Measurements from ENCODE around the gene PCCA. TPM values are rescaled to one million over a fixed set of nuclear protein-coding genes. Genes with fewer than 3 reads are reported as not detected.
"Not testable (repeated sequence)": the region's sequence is repeated elsewhere in the genome, so short reads cannot be mapped to it uniquely, and the experiment has no call there.

PCCA gene
- total and polyA plus RNA-seq, 4 donors = 45.1 to 378 (median 110) TPM

GRCh38 chr13:100130930-100131511 lies 42.1 kb downstream of the PCCA start:
- Histone ChIP-seq H3K9me3 (ENCODE audit: control insufficient read depth, insufficient read depth, low read length) (no peaks in the 10 kb centered on the region), H3K36me3 (ENCODE audit: control insufficient read depth, insufficient read depth, low read length) (no peaks in the 10 kb centered on the region), H3K27ac (ENCODE audit: low read depth, low read length) (no peak overlapping the region), H3K27me3 (ENCODE audit: control insufficient read depth, insufficient read depth, low read length) (no peaks in the 10 kb centered on the region), H3K4me3 (ENCODE audit: low read depth, low read length) (no peak overlapping the region), H3K4me1 (ENCODE audit: control insufficient read depth, insufficient read depth, low read length) (peaks cover 7% of the 10 kb centered on the region)
- WGBS (ENCODE audit: insufficient coverage) = 56% methylated on average over 2 of the region's 6 CpGs
- no peak for DNase-seq (ENCODE audit: low read depth in 4 of 6, low spot score in 6 of 6)

DNA sequence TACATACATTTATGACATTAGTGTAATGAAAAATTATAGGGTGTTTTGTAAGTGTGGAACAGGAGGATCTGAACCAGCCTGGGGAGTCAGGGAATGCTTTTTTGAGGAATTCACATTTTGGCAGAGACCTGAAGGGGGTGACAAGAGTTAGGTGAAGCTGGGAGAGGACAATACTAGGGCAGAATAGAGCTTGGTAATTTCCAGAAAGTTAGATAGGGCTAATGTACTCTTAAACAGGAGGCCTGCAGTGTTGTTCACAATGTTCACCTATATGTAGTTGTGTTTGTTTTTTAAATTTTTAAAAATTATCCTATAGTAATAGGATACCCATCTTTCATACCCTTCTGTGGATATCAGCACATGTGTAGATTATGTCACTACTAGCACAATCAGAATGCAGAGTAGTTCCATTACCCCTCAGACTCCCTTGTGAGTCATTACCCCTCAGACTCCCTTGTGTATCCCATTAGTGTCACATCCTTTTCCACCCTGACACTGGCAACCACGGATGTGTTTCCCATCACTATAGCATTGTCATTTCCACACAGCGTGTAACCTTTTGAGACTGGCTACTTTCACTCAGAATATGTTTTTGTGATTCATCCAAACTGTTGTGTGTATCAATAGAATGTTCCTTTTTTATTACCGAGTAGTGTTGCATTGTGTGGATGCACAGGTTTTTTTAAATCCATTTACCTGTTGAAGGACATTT lies 43.1 kb downstream of the PCCA start:
- Histone ChIP-seq H3K27ac (ENCODE audit: low read depth, low read length) (no peak overlapping the region), H3K4me3 (ENCODE audit: low read depth, low read length) (no peak overlapping the region), H3K36me3 (ENCODE audit: control insufficient read depth, insufficient read depth, low read length) (no peaks in the 10 kb centered on the region), H3K27me3 (ENCODE audit: control insufficient read depth, insufficient read depth, low read length) (no peaks in the 10 kb centered on the region), H3K4me1 (ENCODE audit: control insufficient read depth, insufficient read depth, low read length) (peaks cover 7% of the 10 kb centered on the region), H3K9me3 (ENCODE audit: control insufficient read depth, insufficient read depth, low read length) (no peaks in the 10 kb centered on the region)
- WGBS (ENCODE audit: insufficient coverage) = 90% methylated on average over 2 of the region's 3 CpGs
- DNase-seq (ENCODE audit: low read depth in 4 of 6, low spot score in 6 of 6) = no peak

- no CpG with 5 or more reads among the region's 1 CpG for WGBS (ENCODE audit: insufficient coverage)
- H3K4me3 ChIP-seq (ENCODE audit: low read depth, low read length) = no peak overlapping the region
- no peaks in the 10 kb centered on the region for H3K27me3 ChIP-seq (ENCODE audit: control insufficient read depth, insufficient read depth, low read length)
- H3K27ac ChIP-seq (ENCODE audit: low read depth, low read length) = no peak overlapping the region
- no peaks in the 10 kb centered on the region for H3K36me3 ChIP-seq (ENCODE audit: control insufficient read depth, insufficient read depth, low read length)
- no peak for DNase-seq (ENCODE audit: low read depth in 4 of 6, low spot score in 6 of 6)
- no peaks in the 10 kb centered on the region for H3K4me1 ChIP-seq (ENCODE audit: control insufficient read depth, insufficient read depth, low read length)
- H3K9me3 ChIP-seq (ENCODE audit: control insufficient read depth, insufficient read depth, low read length) = no peaks in the 10 kb centered on the region
Measured at GRCh38 chr13:100138859-100139491, 50.1 kb downstream of the PCCA start.

DNA sequence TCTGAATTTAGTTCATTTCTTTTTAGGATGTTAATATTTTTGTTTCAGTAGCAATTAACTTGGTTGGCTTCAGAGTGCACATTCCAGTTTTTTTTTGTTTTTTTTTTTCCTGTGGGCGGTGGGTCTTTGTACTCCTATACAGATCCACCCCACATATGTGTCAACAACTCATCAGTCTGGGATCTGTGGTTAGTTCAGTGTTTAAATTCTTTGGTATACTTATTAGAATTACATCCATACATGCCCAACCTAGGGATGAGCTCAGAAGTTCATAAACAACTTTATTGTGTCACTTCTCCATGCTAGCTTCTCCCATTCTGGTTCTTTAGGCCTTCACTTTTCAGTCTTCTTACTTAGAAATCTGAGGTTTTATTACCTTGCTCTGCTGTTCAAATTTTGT lies 50.9 kb downstream of the PCCA start:
- no peaks in the 10 kb centered on the region for H3K36me3 ChIP-seq (ENCODE audit: control insufficient read depth, insufficient read depth, low read length)
- WGBS (ENCODE audit: insufficient coverage) = no CpG with 5 or more reads among the region's 1 CpG
- no peaks in the 10 kb centered on the region for H3K27me3 ChIP-seq (ENCODE audit: control insufficient read depth, insufficient read depth, low read length)
- H3K4me1 ChIP-seq (ENCODE audit: control insufficient read depth, insufficient read depth, low read length) = no peaks in the 10 kb centered on the region
- no peak overlapping the region for H3K27ac ChIP-seq (ENCODE audit: low read depth, low read length)
- no peaks in the 10 kb centered on the region for H3K9me3 ChIP-seq (ENCODE audit: control insufficient read depth, insufficient read depth, low read length)
- no peak overlapping the region for H3K4me3 ChIP-seq (ENCODE audit: low read depth, low read length)
- no peak for DNase-seq (ENCODE audit: low read depth in 4 of 6, low spot score in 6 of 6)

DNA sequence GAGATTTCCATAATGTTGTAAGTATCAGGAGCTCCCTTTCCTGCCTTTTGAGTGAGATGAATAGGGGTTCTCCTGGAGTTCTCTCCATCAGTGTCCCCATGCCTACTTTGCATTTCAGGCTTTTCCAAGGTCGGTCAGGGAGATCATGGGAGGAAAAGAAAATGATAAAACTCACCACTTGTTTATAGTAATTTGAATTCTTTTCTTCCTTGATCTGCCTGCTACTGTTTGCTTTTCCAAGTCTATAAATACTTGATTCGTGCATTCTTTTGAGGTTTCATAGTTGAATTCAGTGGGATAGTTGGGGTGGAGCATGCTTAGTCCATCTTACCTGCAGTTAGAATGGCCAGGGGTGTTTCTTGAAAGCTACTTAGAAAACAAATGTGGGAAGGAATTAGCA lies 51.5 kb downstream of the PCCA start:
- Histone ChIP-seq H3K36me3 (ENCODE audit: control insufficient read depth, insufficient read depth, low read length) (no peaks in the 10 kb centered on the region), H3K9me3 (ENCODE audit: control insufficient read depth, insufficient read depth, low read length) (no peaks in the 10 kb centered on the region), H3K4me3 (ENCODE audit: low read depth, low read length) (no peak overlapping the region), H3K27ac (ENCODE audit: low read depth, low read length) (no peak overlapping the region), H3K4me1 (ENCODE audit: control insufficient read depth, insufficient read depth, low read length) (no peaks in the 10 kb centered on the region), H3K27me3 (ENCODE audit: control insufficient read depth, insufficient read depth, low read length) (no peaks in the 10 kb centered on the region)
- DNase-seq (ENCODE audit: low read depth in 4 of 6, low spot score in 6 of 6) = no peak
- 100% methylated on average over 1 of the region's 2 CpGs for WGBS (ENCODE audit: insufficient coverage)

DNA sequence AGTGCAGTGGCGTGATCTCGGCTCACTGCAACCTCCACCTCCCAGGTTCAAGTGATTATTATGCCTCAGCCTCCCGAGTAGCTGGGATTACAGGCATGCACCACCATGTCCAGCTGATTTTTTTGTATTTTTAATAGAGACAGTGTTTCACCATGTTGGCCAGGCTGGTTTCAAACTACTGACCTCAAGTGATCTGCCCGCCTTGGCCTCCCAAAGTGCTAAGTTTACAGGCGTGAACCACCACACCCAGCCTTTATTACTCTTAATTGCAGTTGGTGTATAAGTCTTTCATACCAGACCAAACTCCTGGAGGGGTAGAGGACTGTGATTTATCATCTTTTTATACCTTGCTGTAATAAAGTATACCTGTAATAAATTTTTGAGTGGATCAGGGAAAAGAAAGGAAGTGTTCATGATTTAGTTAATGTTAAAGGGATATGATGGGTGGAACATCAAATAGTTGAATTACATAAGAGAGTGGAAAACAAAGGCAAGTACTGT lies 52.6 kb downstream of the PCCA start:
- H3K4me3 ChIP-seq (ENCODE audit: low read depth, low read length); H3K36me3 ChIP-seq (ENCODE audit: control insufficient read depth, insufficient read depth, low read length); DNase-seq (ENCODE audit: low read depth in 4 of 6, low spot score in 6 of 6); H3K27me3 ChIP-seq (ENCODE audit: control insufficient read depth, insufficient read depth, low read length); H3K4me1 ChIP-seq (ENCODE audit: control insufficient read depth, insufficient read depth, low read length); H3K27ac ChIP-seq (ENCODE audit: low read depth, low read length); H3K9me3 ChIP-seq (ENCODE audit: control insufficient read depth, insufficient read depth, low read length): not testable (repeated sequence)
- no CpG with 5 or more reads among the region's 5 CpGs for whole genome bisulfite sequencing (ENCODE audit: insufficient coverage)

DNA sequence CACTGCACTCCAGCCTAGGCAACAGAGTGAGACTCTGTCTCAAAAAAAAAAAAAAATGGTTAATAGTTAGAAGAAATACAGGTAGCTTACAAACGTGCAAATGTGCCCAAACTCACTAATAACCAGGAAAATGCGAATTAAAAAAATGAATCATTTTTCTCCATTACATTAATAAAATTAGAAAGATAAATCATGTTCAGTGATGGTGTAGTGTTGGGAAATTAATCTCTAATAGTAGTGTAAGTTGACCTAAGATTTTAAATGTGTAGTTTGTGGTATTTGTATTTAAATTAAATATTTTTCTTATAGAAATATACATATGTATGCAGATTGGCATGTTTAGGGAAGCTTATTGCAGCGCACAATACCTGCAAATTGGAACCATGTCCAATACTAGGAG lies 57.6 kb downstream of the PCCA start:
- DNase-seq (ENCODE audit: low read depth in 4 of 6, low spot score in 6 of 6) = no peak
- no peaks in the 10 kb centered on the region for H3K27me3 ChIP-seq (ENCODE audit: control insufficient read depth, insufficient read depth, low read length)
- H3K36me3 ChIP-seq (ENCODE audit: control insufficient read depth, insufficient read depth, low read length) = no peaks in the 10 kb centered on the region
- no peak overlapping the region for H3K27ac ChIP-seq (ENCODE audit: low read depth, low read length)
- H3K4me1 ChIP-seq (ENCODE audit: control insufficient read depth, insufficient read depth, low read length) = no peaks in the 10 kb centered on the region
- no CpG with 5 or more reads among the region's 3 CpGs for WGBS (ENCODE audit: insufficient coverage)
- H3K4me3 ChIP-seq (ENCODE audit: low read depth, low read length) = no peak overlapping the region
- no peaks in the 10 kb centered on the region for H3K9me3 ChIP-seq (ENCODE audit: control insufficient read depth, insufficient read depth, low read length)

- H3K27me3 ChIP-seq (ENCODE audit: control insufficient read depth, insufficient read depth, low read length) = no peaks in the 10 kb centered on the region
- DNase-seq (ENCODE audit: low read depth in 4 of 6, low spot score in 6 of 6) = no peak
- no peaks in the 10 kb centered on the region for H3K36me3 ChIP-seq (ENCODE audit: control insufficient read depth, insufficient read depth, low read length)
- no peaks in the 10 kb centered on the region for H3K4me1 ChIP-seq (ENCODE audit: control insufficient read depth, insufficient read depth, low read length)
- H3K4me3 ChIP-seq (ENCODE audit: low read depth, low read length) = no peak overlapping the region
- H3K9me3 ChIP-seq (ENCODE audit: control insufficient read depth, insufficient read depth, low read length) = no peaks in the 10 kb centered on the region
- 100% methylated on average over 3 of the region's 4 CpGs for WGBS (ENCODE audit: insufficient coverage)
- H3K27ac ChIP-seq (ENCODE audit: low read depth, low read length) = no peak overlapping the region
Measured at GRCh38 chr13:100147825-100148224, 58.9 kb downstream of the PCCA start.

GRCh38 chr13:100148422-100148821 lies 59.5 kb downstream of the PCCA start:
- H3K27me3 ChIP-seq (ENCODE audit: control insufficient read depth, insufficient read depth, low read length) = no peaks in the 10 kb centered on the region

GRCh38 chr13:100149389-100149788 lies 60.5 kb downstream of the PCCA start:
- no peak for DNase-seq (ENCODE audit: low read depth in 4 of 6, low spot score in 6 of 6)
- no peaks in the 10 kb centered on the region for H3K4me1 ChIP-seq (ENCODE audit: control insufficient read depth, insufficient read depth, low read length)
- H3K4me3 ChIP-seq (ENCODE audit: low read depth, low read length) = no peak overlapping the region
- no peak overlapping the region for H3K27ac ChIP-seq (ENCODE audit: low read depth, low read length)
- no peaks in the 10 kb centered on the region for H3K9me3 ChIP-seq (ENCODE audit: control insufficient read depth, insufficient read depth, low read length)
- no peaks in the 10 kb centered on the region for H3K36me3 ChIP-seq (ENCODE audit: control insufficient read depth, insufficient read depth, low read length)
- WGBS (ENCODE audit: insufficient coverage) = 85% methylated on average over 2 of the region's 4 CpGs
- H3K27me3 ChIP-seq (ENCODE audit: control insufficient read depth, insufficient read depth, low read length) = no peaks in the 10 kb centered on the region

More at GRCh38 chr13:100148422-100148821, 59.5 kb downstream of the PCCA start:
- H3K36me3 ChIP-seq (ENCODE audit: control insufficient read depth, insufficient read depth, low read length) = no peaks in the 10 kb centered on the region
- no peaks in the 10 kb centered on the region for H3K4me1 ChIP-seq (ENCODE audit: control insufficient read depth, insufficient read depth, low read length)
- no peaks in the 10 kb centered on the region for H3K9me3 ChIP-seq (ENCODE audit: control insufficient read depth, insufficient read depth, low read length)
- H3K27ac ChIP-seq (ENCODE audit: low read depth, low read length) = no peak overlapping the region
- WGBS (ENCODE audit: insufficient coverage) = no CpG with 5 or more reads among the region's 4 CpGs
- DNase-seq (ENCODE audit: low read depth in 4 of 6, low spot score in 6 of 6) = no peak
- no peak overlapping the region for H3K4me3 ChIP-seq (ENCODE audit: low read depth, low read length)

Measured in spinal cord (tissue), 10 donors.